NCI-H510A treated with DMSO at 0.1 percent for 48 hours (cell line): ENCODE measurements around the gene BRD3.
"Not testable (repeated sequence)": the region's sequence is repeated elsewhere in the genome, so short reads cannot be mapped to it uniquely, and the experiment has no call there.

Experiments used
- DNase-seq: peaks from one replicate; lab custom pipeline; 2025; lab: John Stamatoyannopoulos, UW

The BRD3 gene

GRCh38 chr9:133992780-133993634, 74.8 kb downstream of the BRD3 start:
- DNase-seq = peak; percentile 79

- DNase-seq = peak; percentile 77
These were observed 75.7 kb downstream of the BRD3 start, which contains the start of gene VAV2 for GRCh38 chr9:133991964-133992779. Gene VAV2 (minus strand): TSS chr9:133992324. CDS start chr9:133992278, 46 bp downstream.

DNA sequence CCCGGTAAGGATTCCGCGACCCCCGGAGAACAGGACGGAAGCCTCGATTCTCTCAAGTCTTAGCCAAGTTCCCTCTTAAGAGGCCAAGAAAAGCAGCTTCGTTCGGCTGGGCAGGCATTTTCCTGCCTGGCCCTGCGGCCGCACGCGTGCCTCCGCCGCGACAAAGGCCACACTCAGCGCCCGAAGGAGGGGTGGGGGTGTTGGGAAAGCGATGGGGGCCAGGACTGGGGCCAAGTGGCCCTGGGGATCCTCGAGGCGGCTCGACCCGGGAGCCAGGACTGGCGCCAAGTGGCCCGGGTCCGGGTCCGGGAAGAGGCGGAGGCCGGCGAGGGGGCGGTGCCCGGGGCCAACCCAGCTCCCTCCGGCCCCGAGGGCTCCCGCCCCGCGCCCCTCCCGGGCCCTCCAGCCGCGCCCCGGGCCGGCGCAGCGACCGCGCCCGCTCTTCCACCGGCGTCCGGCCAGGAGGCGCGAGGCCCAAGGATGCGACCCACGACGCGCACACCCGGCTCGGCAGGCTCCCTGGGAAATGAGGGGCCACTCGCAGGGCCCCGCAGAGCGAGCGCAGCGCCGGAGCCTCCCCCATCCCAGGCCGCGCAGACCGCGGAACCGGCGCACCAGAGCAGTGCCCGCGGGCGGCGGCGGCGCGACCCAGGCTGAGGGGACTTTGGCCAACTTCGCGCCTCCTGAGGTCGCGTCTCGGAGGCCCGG, 76.5 kb downstream of the BRD3 start:
- DNase-seq = no peak

DNA sequence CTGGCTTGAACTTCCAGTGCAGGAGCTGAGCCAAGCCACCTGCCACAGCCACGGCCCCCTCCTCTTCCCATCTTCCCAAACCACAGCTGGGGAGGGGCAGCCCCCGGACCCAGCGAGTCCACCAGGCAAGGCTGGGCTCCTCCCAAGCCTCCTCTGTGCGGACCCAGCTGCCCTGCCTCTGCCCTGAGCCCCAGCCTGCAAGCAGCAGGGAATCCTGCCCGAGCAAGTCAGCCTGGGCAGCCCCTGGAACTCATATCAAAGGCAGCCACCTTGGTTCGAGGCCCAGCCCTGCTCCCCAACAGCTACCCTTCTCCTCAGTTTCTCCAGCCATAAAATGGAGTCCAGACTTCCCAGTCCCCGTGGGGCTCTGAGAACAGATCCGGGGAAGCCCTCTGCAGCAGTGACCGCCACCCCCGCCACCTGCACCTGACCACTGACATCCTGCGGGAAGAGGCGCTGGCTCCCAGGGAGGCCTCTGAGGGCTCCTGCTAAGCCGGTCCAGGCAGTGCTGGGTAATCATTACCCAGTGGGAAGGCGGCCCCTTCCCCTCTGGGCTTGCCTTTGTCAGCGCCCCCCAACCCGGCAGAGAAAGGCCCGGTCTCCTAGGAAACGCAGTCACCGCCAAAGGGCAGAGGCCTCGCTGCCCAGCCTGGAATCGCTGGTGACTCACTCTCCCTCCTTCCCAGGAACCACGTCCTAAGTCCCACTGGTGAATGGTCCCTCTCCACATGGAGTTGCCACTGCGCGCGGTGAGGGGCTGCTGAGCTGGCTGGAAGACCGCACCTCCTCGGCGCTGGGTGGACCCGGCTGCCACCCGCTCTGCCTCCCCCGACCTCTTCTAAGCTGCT, 77.2 kb downstream of the BRD3 start:
- no peak for DNase-seq

- DNase-seq = no peak
These were observed 78.0 kb downstream of the BRD3 start for GRCh38 chr9:133989625-133990365.

DNA sequence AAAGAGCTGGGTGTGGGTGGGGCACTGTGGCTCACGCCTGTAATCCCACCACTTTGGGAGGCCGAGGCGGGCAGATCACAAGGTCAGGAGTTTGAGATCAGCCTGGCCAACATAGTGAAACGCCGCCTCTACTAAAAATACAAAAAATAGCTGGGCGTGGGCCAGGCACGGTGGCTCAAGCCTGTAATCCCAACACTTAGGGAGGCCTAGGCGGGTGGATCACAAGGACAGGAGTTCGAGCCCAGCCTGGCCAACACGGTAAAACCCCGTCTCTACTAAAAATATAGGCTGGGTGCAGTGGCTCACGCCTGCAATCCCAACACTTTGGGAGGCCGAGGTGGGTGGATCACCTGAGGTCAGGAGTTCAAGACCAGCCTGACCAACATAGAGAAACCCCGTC, 79.1 kb downstream of the BRD3 start:
- DNase-seq = not testable (repeated sequence)

DNA sequence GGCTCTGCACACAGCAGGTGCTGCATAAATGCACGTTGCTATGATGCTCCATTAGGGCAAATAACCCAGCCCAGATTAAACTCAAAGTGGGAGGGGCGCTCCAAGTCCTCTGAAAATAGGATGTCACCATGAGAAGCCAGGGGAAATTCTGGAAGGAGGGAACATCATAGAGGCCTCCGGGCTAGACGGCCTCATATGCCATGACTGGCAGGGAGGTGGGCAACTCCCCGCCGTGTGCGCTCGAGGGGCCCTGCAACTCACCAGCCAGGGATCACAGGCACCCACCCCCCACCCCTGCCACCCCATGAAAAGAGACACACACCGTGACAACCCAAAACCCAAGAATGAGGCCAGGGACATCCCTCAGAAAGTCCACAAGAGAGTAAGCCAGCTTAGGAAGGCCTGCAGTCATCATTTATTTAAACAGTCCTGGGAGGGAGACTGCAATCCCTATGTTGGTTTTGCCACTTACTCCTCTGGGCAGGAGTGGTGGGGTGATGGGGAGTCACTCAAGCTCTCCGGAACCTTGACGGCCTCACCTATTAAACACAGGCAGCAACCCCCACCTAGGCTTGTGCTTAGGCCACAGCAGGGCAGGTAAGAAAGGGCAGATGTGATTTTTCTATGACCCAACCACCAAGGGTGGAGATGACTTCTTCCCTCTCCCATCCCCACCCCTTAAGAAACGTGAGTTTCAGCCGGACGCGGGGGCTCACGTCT, 79.7 kb downstream of the BRD3 start:
- no peak for DNase-seq

DNA sequence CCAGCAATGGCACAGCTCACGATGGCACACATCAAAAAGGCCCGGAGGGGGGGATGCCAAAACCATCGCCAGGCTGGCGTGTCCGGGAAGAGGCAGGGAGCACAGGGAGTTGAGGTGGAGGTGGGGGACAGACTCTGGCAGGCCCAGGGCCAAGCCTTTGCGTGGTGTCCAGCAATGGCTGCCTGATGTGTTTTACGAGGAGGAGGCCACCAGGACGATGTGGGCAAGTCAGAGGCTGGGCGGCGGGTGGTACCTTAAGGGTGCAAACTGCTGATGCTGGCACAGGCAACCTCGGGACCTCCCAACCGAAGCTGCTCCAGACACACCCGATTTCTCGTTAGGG, 80.4 kb downstream of the BRD3 start:
- DNase-seq = no peak

GRCh38 chr9:133986774-133987445, 80.9 kb downstream of the BRD3 start:
- DNase-seq = no peak

GRCh38 chr9:133986061-133986460, 81.8 kb downstream of the BRD3 start:
- no peak for DNase-seq

DNA sequence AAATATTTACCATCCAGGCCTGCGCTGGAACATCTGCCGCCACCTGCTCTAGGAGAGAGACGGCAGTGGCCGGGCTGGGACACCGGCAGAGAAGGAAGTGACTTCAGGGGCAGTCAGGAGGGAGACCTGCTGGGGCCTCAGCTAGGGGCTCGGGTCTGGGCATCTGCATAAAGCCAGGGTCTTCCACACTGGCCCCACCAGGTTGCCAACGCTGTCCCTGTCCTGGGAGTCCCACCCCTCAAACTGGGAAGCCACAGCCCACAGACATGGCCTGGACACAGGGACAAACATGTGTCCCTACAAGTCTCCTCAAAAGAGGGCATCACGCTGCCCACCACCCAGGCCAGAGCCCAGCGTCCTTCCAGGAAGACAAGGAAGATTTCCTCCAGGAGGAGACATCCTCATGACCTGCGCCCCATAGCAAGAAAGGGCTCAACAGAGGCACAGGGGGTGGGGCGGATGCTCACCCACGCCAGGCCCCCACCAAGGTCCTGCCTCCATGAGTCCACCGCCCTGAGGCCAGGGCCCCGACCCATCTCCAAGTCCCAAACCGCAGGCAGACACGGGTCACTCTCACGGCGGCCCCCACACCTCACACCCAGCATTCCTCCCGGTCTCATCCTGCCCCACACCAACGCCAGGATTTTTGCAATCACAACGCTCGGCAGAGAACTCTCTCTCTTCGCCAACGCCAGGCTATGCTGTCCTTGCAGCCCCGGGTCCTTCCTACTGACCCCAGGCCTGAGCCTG, 84.7 kb downstream of the BRD3 start:
- no peak for DNase-seq

- no peak for DNase-seq
These were observed 85.7 kb downstream of the BRD3 start for GRCh38 chr9:133981958-133982681.

- no peak for DNase-seq
These were observed 86.3 kb downstream of the BRD3 start for GRCh38 chr9:133981589-133981957.

DNA sequence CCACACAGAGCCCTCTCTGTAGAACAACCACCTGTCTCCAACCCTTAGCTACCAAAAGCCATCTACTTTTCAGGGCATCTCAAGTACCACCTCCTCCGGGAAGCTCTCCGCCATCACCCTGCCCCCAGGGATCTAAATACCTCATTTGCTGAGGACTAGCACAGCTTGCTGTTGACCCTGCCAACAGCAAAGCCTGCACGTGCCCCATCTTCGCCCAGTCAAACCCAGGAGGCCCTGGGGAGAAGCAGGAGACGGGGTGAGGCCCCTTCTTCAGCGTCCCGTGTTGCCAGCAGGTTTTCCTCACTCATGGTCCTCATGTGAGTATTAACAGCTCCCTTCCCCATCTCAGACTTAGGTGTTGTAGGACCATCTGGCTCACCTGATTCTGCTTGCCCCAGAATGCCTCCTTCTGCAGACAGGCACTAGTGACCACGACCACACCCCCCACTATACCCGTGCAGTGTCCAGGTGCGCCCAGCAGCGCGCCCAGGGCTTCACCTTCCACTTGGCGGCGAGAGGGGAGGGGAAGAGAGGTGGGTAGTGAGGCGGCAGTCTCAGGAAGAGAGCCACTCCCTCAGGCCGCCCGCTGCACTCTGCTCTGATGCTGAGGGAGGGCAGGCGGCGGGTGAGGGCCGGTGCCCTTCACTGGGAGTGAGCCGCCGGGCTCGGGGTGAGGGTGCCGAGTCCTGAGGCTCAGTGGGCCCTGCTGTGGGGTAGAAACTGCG, 86.8 kb downstream of the BRD3 start:
- DNase-seq = peak; percentile 47
